Measurements from ENCODE around the gene RFX2.

GRCh38 chr19:6064336-6065073, 45.8 kb downstream of the RFX2 start:
- TF ChIP-seq NBN (IDR thresholded peaks at IDR 0.05) (no peak), TBL1XR1 (IDR thresholded peaks at IDR 0.05; ENCODE audit: low read depth, low read length) (no peak), USF2 (IDR thresholded peaks at IDR 0.05; ENCODE audit: borderline replicate concordance, low read depth, low read length) (no peak), ESRRA (IDR thresholded peaks at IDR 0.05; ENCODE audit: low read length) (no peak), MYC (IDR thresholded peaks at IDR 0.05; ENCODE audit: insufficient read depth, insufficient read length, insufficient replicate concordance, low read length, severe bottlenecking) (no peak), PML (IDR thresholded peaks at IDR 0.05; ENCODE audit: low read length) (no peak), BCL11A (IDR thresholded peaks at IDR 0.05; ENCODE audit: low read depth, low read length) (no peak), HDAC2 (IDR thresholded peaks at IDR 0.05) (no peak), TAF1 (IDR thresholded peaks at IDR 0.05; ENCODE audit: borderline replicate concordance, low read depth, low read length) (no peak), GATAD2B (conservative IDR thresholded peaks at IDR 0.05; ENCODE audit: low read depth) (no peak), NRF1 (conservative IDR thresholded peaks at IDR 0.05; ENCODE audit: low read depth, low read length) (no peak)
- TF ChIP-seq, protein P1, sequence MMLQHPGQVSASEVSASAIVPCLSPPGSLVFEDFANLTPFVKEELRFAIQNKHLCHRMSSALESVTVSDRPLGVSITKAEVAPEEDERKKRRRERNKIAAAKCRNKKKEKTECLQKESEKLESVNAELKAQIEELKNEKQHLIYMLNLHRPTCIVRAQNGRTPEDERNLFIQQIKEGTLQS (IDR thresholded peaks at IDR 0.05; ENCODE audit: borderline replicate concordance, extremely low read depth, low read depth, low read length), result no peak
- TF ChIP-seq, protein P2, sequence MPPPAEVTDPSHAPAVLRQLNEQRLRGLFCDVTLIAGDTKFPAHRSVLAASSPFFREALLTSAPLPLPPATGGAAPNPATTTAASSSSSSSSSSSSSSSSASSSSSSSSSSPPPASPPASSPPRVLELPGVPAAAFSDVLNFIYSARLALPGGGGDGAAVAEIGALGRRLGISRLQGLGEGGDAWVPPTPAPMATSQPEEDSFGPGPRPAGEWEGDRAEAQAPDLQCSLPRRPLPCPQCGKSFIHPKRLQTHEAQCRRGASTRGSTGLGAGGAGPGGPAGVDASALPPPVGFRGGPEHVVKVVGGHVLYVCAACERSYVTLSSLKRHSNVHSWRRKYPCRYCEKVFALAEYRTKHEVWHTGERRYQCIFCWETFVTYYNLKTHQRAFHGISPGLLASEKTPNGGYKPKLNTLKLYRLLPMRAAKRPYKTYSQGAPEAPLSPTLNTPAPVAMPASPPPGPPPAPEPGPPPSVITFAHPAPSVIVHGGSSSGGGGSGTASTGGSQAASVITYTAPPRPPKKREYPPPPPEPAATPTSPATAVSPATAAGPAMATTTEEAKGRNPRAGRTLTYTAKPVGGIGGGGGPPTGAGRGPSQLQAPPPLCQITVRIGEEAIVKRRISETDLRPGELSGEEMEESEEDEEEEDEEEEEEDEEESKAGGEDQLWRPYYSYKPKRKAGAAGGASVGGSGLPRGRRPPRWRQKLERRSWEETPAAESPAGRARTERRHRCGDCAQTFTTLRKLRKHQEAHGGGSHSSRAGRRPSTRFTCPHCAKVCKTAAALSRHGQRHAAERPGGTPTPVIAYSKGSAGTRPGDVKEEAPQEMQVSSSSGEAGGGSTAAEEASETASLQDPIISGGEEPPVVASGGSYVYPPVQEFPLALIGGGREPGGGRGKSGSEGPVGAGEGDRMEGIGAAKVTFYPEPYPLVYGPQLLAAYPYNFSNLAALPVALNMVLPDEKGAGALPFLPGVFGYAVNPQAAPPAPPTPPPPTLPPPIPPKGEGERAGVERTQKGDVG (CRISPR knock-in tag; IDR thresholded peaks at IDR 0.05), result no peak
